ENCODE results near the gene RND1. TPM values are rescaled to one million over a fixed set of nuclear protein-coding genes. Genes with fewer than 3 reads are reported as not detected.

RND1 gene
- total RNA-seq, 1 donor from 2014 or later: under 0.01 TPM

GRCh38 chr12:48823281-48823680 lies 42.4 kb downstream of the RND1 start:
- Histone ChIP-seq H3K4me3 (ENCODE audit: low read length in 3 of 3) (no peak overlapping the region), H3K27ac (ENCODE audit: low read depth, low read length) (no peak overlapping the region), H3K9me3 (ENCODE audit: control insufficient read depth in 3 of 3, low read length in 3 of 3) (no peaks in the 10 kb centered on the region), H3K27me3 (ENCODE audit: control insufficient read depth in 3 of 3, insufficient read depth in 3 of 3, low read length in 3 of 3) (peaks cover 0 to 18% (median 5%) of the 10 kb centered on the region in 3 donors), H3K9ac (ENCODE audit: low read depth in 1 of 3, low read length in 3 of 3) (no peak overlapping the region), H3K4me1 (ENCODE audit: control insufficient read depth in 3 of 3, insufficient read depth in 3 of 3, low read length in 3 of 3) (peaks cover 0 to 9% (median 4%) of the 10 kb centered on the region in 3 donors), H3K36me3 (ENCODE audit: control insufficient read depth in 3 of 3, insufficient read depth in 3 of 3, low read length in 3 of 3) (peaks cover under 1 to 6% (median 2%) of the 10 kb centered on the region in 3 donors)

GRCh38 chr12:48822711-48823110 lies 43.0 kb downstream of the RND1 start:
- H3K36me3 ChIP-seq (ENCODE audit: control insufficient read depth in 3 of 3, insufficient read depth in 3 of 3, low read length in 3 of 3): peaks cover 0 to 5% (median 0%) of the 10 kb centered on the region in 3 donors
- no peaks in the 10 kb centered on the region for H3K9me3 ChIP-seq (ENCODE audit: control insufficient read depth in 3 of 3, low read length in 3 of 3)
- peaks cover 3 to 24% (median 9%) of the 10 kb centered on the region in 3 donors for H3K27me3 ChIP-seq (ENCODE audit: control insufficient read depth in 3 of 3, insufficient read depth in 3 of 3, low read length in 3 of 3)
- no peak overlapping the region for H3K9ac ChIP-seq (ENCODE audit: low read depth in 1 of 3, low read length in 3 of 3)
- no peak overlapping the region for H3K27ac ChIP-seq (ENCODE audit: low read depth, low read length)
- H3K4me1 ChIP-seq (ENCODE audit: control insufficient read depth in 3 of 3, insufficient read depth in 3 of 3, low read length in 3 of 3): peaks cover 3 to 15% (median 9%) of the 10 kb centered on the region in 3 donors
- no peak overlapping the region for H3K4me3 ChIP-seq (ENCODE audit: low read length in 3 of 3)

DNA sequence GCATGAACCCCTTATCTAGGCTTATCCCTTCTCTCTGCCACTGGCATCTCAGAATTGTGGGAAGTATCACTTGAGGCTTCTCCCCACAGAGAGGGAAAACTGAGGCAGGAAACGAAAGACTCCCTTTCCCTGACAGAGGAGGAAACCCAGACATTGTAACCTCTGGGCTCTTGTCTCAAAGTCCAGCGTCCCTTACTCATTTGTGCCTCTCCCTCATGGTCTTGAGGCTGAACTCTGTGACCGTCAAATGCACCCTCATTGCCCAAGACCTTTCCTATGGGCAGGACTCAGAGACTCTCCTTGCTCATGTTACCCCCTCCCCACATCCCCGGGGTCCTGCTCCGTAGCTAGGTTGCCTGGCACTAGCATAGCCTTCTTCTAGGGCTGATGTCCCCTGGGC lies 43.5 kb downstream of the RND1 start:
- no peaks in the 10 kb centered on the region for H3K9me3 ChIP-seq (ENCODE audit: control insufficient read depth in 3 of 3, low read length in 3 of 3)
- no peak overlapping the region for H3K27ac ChIP-seq (ENCODE audit: low read depth, low read length)
- no peaks in the 10 kb centered on the region for H3K36me3 ChIP-seq (ENCODE audit: control insufficient read depth in 3 of 3, insufficient read depth in 3 of 3, low read length in 3 of 3)
- H3K4me1 ChIP-seq (ENCODE audit: control insufficient read depth in 3 of 3, insufficient read depth in 3 of 3, low read length in 3 of 3): peaks cover 5 to 20% (median 10%) of the 10 kb centered on the region in 3 donors
- H3K4me3 ChIP-seq (ENCODE audit: low read length in 3 of 3): no peak overlapping the region
- no peak overlapping the region for H3K9ac ChIP-seq (ENCODE audit: low read depth in 1 of 3, low read length in 3 of 3)
- peaks cover 3 to 28% (median 14%) of the 10 kb centered on the region in 3 donors for H3K27me3 ChIP-seq (ENCODE audit: control insufficient read depth in 3 of 3, insufficient read depth in 3 of 3, low read length in 3 of 3)

- Histone ChIP-seq H3K9me3 (ENCODE audit: control insufficient read depth in 3 of 3, low read length in 3 of 3) (no peaks in the 10 kb centered on the region), H3K4me1 (ENCODE audit: control insufficient read depth in 3 of 3, insufficient read depth in 3 of 3, low read length in 3 of 3) (peaks cover 12 to 32% (median 20%) of the 10 kb centered on the region in 3 donors), H3K27ac (ENCODE audit: low read depth, low read length) (no peak overlapping the region), H3K27me3 (ENCODE audit: control insufficient read depth in 3 of 3, insufficient read depth in 3 of 3, low read length in 3 of 3) (peaks cover 3 to 28% (median 18%) of the 10 kb centered on the region in 3 donors), H3K4me3 (ENCODE audit: low read length in 3 of 3) (no peak overlapping the region), H3K9ac (ENCODE audit: low read depth in 1 of 3, low read length in 3 of 3) (no peak overlapping the region), H3K36me3 (ENCODE audit: control insufficient read depth in 3 of 3, insufficient read depth in 3 of 3, low read length in 3 of 3) (no peaks in the 10 kb centered on the region)
Observed at GRCh38 chr12:48819986-48820725, 45.5 kb downstream of the RND1 start.

DNA sequence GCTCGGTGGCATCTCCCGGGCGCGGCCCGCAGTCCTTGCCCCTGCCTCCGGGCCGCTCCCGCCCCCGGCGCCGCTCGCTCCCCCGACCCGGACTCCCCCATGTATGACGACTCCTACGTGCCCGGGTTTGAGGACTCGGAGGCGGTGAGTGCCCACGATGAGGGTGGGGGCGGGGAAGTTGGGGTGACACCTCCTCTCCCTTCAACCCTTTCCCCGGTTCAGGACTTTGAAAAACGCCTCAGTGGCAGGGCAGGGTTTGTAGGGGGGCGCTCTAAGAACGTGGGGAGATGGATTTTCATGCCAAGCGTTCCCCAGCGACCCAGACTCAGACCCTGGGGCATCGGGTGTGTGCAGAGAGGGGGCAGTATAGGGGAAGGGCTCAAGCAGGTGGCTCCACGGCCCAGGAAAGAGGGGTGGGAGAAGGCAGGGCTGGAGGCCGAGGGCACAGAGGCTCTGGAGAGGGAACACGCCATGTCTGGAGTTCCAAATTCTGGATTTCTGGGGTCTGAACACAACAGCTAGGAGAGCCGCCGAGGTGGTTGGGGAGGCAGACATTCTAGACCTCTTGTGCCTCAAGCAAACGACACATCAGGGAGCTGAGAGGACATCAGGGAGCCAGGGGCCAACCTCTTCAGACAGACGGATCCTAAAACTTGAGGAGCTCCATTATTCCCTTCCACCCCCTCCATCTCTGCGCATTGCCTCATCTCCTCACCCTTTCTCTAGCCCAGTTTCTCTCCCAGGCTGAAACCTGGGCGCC lies 46.7 kb downstream of the RND1 start:
- peaks cover 3 to 28% (median 18%) of the 10 kb centered on the region in 3 donors for H3K27me3 ChIP-seq (ENCODE audit: control insufficient read depth in 3 of 3, insufficient read depth in 3 of 3, low read length in 3 of 3)
- H3K9ac ChIP-seq (ENCODE audit: low read depth in 1 of 3, low read length in 3 of 3): no peak overlapping the region
- peaks cover 18 to 42% (median 25%) of the 10 kb centered on the region in 3 donors for H3K4me1 ChIP-seq (ENCODE audit: control insufficient read depth in 3 of 3, insufficient read depth in 3 of 3, low read length in 3 of 3)
- no peak overlapping the region for H3K27ac ChIP-seq (ENCODE audit: low read depth, low read length)
- peak overlapping the region; percentile 38 to 49 (median 46) for H3K4me3 ChIP-seq (ENCODE audit: low read length in 3 of 3)
- H3K9me3 ChIP-seq (ENCODE audit: control insufficient read depth in 3 of 3, low read length in 3 of 3): no peaks in the 10 kb centered on the region
- no peaks in the 10 kb centered on the region for H3K36me3 ChIP-seq (ENCODE audit: control insufficient read depth in 3 of 3, insufficient read depth in 3 of 3, low read length in 3 of 3)

- H3K36me3 ChIP-seq (ENCODE audit: control insufficient read depth in 3 of 3, insufficient read depth in 3 of 3, low read length in 3 of 3): no peaks in the 10 kb centered on the region
- H3K9me3 ChIP-seq (ENCODE audit: control insufficient read depth in 3 of 3, low read length in 3 of 3): no peaks in the 10 kb centered on the region
- peak within 1 kb of the TSS; percentile 61 to 70 (median 68) for H3K4me3 ChIP-seq (ENCODE audit: low read length in 3 of 3)
- H3K9ac ChIP-seq (ENCODE audit: low read depth in 1 of 3, low read length in 3 of 3): peak within 1 kb of the TSS; percentile 20 to 45 (median 32)
- peaks cover 19 to 46% (median 26%) of the 10 kb centered on the region in 3 donors for H3K4me1 ChIP-seq (ENCODE audit: control insufficient read depth in 3 of 3, insufficient read depth in 3 of 3, low read length in 3 of 3)
- H3K27ac ChIP-seq (ENCODE audit: low read depth, low read length): no peak within 1 kb of the TSS
- H3K27me3 ChIP-seq (ENCODE audit: control insufficient read depth in 3 of 3, insufficient read depth in 3 of 3, low read length in 3 of 3): peaks cover 3 to 28% (median 18%) of the 10 kb centered on the region in 3 donors
Observed at GRCh38 chr12:48817873-48818830, 47.5 kb downstream of the RND1 start, which contains the start of gene CACNB3. TSS of gene CACNB3 (plus strand) at chr12:48818496. CDS start at chr12:48818930, 434 bp downstream.

DNA sequence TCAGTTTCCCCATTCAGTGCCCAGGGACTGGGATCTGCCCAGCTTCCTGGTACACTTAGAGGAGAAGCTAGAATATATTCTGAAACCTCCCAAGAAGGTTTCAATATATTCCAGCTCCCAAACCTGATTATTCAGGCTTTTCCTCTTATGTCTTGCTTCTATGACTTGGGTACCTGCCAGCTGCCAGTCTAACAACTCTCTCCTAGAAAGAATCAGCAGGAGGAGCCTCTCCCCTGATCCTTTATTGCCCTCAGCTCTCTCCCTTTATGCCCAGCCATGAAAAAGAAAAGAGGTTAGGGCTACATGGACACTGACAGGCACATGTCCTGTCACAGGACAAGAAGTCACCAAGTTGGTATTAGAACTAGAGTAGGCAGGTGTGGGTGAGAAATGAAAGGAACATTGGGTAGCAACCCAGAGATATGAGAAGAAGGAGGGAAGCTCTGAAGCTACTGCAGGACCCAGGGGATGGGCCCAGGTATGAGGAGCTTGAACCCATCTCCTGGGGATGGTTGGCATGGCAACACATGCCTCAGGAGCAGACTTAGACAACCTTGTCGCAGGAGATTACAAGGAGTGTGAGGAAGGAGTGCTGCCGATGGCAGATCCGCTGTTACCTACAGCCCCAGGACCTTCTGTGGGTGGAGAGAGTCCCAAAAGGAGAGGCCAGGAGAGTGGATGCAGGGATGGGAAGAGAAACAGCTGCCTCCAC lies 49.4 kb downstream of the RND1 start:
- no peak overlapping the region for H3K27ac ChIP-seq (ENCODE audit: low read depth, low read length)
- no peaks in the 10 kb centered on the region for H3K36me3 ChIP-seq (ENCODE audit: control insufficient read depth in 3 of 3, insufficient read depth in 3 of 3, low read length in 3 of 3)
- H3K9me3 ChIP-seq (ENCODE audit: control insufficient read depth in 3 of 3, low read length in 3 of 3): no peaks in the 10 kb centered on the region
- H3K4me1 ChIP-seq (ENCODE audit: control insufficient read depth in 3 of 3, insufficient read depth in 3 of 3, low read length in 3 of 3): peaks cover 19 to 57% (median 29%) of the 10 kb centered on the region in 3 donors
- peaks cover 3 to 28% (median 18%) of the 10 kb centered on the region in 3 donors for H3K27me3 ChIP-seq (ENCODE audit: control insufficient read depth in 3 of 3, insufficient read depth in 3 of 3, low read length in 3 of 3)
- H3K9ac ChIP-seq (ENCODE audit: low read depth in 1 of 3, low read length in 3 of 3): peak overlapping the region in 2 of 3 donors; percentile 56 to 81
- peak overlapping the region in 2 of 3 donors; percentile 88 to 89 for H3K4me3 ChIP-seq (ENCODE audit: low read length in 3 of 3)

- Histone ChIP-seq H3K4me1 (ENCODE audit: control insufficient read depth in 3 of 3, insufficient read depth in 3 of 3, low read length in 3 of 3) (peaks cover 19 to 60% (median 29%) of the 10 kb centered on the region in 3 donors), H3K9me3 (ENCODE audit: control insufficient read depth in 3 of 3, low read length in 3 of 3) (no peaks in the 10 kb centered on the region), H3K36me3 (ENCODE audit: control insufficient read depth in 3 of 3, insufficient read depth in 3 of 3, low read length in 3 of 3) (no peaks in the 10 kb centered on the region), H3K27ac (ENCODE audit: low read depth, low read length) (peak overlapping the region; percentile 64), H3K9ac (ENCODE audit: low read depth in 1 of 3, low read length in 3 of 3) (peak overlapping the region; percentile 81 to 83 (median 81)), H3K27me3 (ENCODE audit: control insufficient read depth in 3 of 3, insufficient read depth in 3 of 3, low read length in 3 of 3) (peaks cover 3 to 27% (median 18%) of the 10 kb centered on the region in 3 donors), H3K4me3 (ENCODE audit: low read length in 3 of 3) (peak overlapping the region; percentile 87 to 89 (median 88))
Observed at GRCh38 chr12:48815126-48816110, 50.3 kb downstream of the RND1 start.

Measured in skeletal muscle tissue (tissue), 4 donors.